ENCODE data around the gene RCOR1. TPM values are rescaled to one million over a fixed set of nuclear protein-coding genes. Genes with fewer than 3 reads are reported as not detected.

Gene RCOR1
- polyA plus RNA-seq, 1 donor (not counting 4 experiments of a cell fraction or from before 2014, with no cell fraction given), result 27.0 TPM

DNA sequence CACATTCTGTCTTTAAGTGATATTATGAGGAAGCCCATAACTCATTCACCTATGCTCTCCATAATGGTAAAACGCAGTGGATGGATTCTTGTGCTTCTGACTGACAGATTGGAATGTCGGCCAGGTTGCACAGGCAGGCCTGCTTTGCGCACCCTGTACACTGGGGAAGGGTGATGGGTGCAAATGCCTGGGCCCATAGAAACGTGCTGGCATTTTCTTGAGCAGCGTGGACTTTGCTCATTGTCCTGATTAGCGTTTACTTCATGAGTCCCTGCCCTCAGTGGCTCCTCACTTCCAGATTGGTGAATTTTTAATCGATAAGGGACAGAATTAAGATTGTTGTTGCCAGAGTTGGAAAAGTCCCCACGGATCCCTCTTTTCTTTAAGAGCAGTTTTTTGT is 103.9 kb downstream of the RCOR1 start:
- peaks cover 48% of the 10 kb centered on the region for H3K79me2 ChIP-seq (ENCODE audit: control insufficient read depth, insufficient read depth, low read length)
- DNase-seq (ENCODE audit: low read depth, low spot score) (no peak), FAIRE-seq (no peak)
- H3K9me1 ChIP-seq (ENCODE audit: control insufficient read depth, extremely low read depth, insufficient read depth, low read length), result no peaks in the 10 kb centered on the region
- no peak overlapping the region for H2AFZ ChIP-seq (ENCODE audit: control insufficient read depth, low read length)
- no peak overlapping the region for H3K9ac ChIP-seq (ENCODE audit: control insufficient read depth, extremely low read depth, insufficient read depth, low read length)
- H3K4me3 ChIP-seq (ENCODE audit: control insufficient read depth in 2 of 3, extremely low read depth in 1 of 3, insufficient read depth in 2 of 3, low read depth in 1 of 3, low read length in 3 of 3), result no peak overlapping the region
- TF ChIP-seq EZH2 (IDR thresholded peaks at IDR 0.05; ENCODE audit: low read length), result no peak
- TF ChIP-seq, protein P1, sequence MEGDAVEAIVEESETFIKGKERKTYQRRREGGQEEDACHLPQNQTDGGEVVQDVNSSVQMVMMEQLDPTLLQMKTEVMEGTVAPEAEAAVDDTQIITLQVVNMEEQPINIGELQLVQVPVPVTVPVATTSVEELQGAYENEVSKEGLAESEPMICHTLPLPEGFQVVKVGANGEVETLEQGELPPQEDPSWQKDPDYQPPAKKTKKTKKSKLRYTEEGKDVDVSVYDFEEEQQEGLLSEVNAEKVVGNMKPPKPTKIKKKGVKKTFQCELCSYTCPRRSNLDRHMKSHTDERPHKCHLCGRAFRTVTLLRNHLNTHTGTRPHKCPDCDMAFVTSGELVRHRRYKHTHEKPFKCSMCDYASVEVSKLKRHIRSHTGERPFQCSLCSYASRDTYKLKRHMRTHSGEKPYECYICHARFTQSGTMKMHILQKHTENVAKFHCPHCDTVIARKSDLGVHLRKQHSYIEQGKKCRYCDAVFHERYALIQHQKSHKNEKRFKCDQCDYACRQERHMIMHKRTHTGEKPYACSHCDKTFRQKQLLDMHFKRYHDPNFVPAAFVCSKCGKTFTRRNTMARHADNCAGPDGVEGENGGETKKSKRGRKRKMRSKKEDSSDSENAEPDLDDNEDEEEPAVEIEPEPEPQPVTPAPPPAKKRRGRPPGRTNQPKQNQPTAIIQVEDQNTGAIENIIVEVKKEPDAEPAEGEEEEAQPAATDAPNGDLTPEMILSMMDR (optimal IDR thresholded peaks at IDR 0.05 in 1 of 3, IDR thresholded peaks at IDR 0.05 in 1 of 3, conservative IDR thresholded peaks at IDR 0.05 in 1 of 3; ENCODE audit: extremely low read depth in 1 of 3, insufficient read depth in 2 of 3, low read length in 3 of 3), result no peak
- H3K9me3 ChIP-seq (ENCODE audit: control insufficient read depth, low read depth, low read length), result no peaks in the 10 kb centered on the region
- peaks cover 10% of the 10 kb centered on the region for H4K20me1 ChIP-seq (ENCODE audit: control insufficient read depth, extremely low read depth, insufficient read depth, low read length)
- peaks cover 4% of the 10 kb centered on the region in 2 experiments for H3K36me3 ChIP-seq (ENCODE audit: control insufficient read depth in 2 of 2, extremely low read depth in 1 of 2, insufficient read depth in 2 of 2, low read length in 2 of 2)
- no peak overlapping the region for H3K27ac ChIP-seq (ENCODE audit: control insufficient read depth, insufficient read depth, low read length)
- no peaks in the 10 kb centered on the region for H3K27me3 ChIP-seq (ENCODE audit: control insufficient read depth, extremely low read depth, insufficient read depth, low read length)
- peaks cover 3% of the 10 kb centered on the region for H3K4me1 ChIP-seq (ENCODE audit: control insufficient read depth, extremely low read depth, insufficient read depth, low read length)
- no peak overlapping the region for H3K4me2 ChIP-seq (ENCODE audit: control insufficient read depth, extremely low read depth, insufficient read depth, low read depth, low read length)
- dilution Hi-C loops (cut with MboI; ENCODE audit: extremely low pct_ligation_motif_present, low sequenced_read_pairs), result no loop called here

DNA sequence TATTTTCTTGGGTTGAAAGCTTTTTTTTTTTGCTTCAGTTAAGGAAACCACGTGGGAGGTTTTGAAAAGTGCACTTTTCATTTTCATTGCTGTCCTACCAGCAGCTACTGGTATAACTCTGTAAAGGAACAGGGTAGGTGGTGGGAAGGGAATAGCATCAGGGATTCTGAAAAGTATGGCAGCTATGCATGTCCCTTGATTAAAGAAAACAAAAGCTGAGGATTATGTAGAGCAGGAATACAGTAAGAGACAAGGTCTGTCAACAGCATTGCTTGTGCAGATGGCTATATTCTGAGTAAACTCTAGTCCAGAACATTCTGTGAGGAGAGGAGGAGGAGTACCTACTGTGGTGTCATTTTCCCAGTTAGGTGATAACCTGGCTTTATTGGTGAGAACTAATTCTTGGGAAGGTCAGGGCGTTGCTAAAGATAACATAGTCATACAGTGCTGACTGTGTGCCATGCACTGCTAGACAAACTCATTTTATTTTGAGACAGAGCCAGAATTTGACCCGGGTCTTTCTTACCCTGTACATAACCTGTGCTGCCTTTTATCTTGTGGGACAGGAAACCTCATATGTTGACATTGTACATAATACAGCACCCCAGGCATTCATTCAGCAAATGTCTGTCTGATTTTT is 104.5 kb downstream of the RCOR1 start:
- Histone ChIP-seq H3K79me2 (ENCODE audit: control insufficient read depth, insufficient read depth, low read length) (peaks cover 45% of the 10 kb centered on the region), H3K4me2 (ENCODE audit: control insufficient read depth, extremely low read depth, insufficient read depth, low read depth, low read length) (no peak overlapping the region), H4K20me1 (ENCODE audit: control insufficient read depth, extremely low read depth, insufficient read depth, low read length) (peaks cover 10% of the 10 kb centered on the region)

More for the DNA sequence above, 104.5 kb downstream of the RCOR1 start:
- H3K4me3 ChIP-seq (ENCODE audit: control insufficient read depth in 2 of 3, extremely low read depth in 1 of 3, insufficient read depth in 2 of 3, low read depth in 1 of 3, low read length in 3 of 3), result no peak overlapping the region
- H3K36me3 ChIP-seq (ENCODE audit: control insufficient read depth in 2 of 2, extremely low read depth in 1 of 2, insufficient read depth in 2 of 2, low read length in 2 of 2), result peaks cover 4 to 6% of the 10 kb centered on the region in 2 experiments
- no peak for DNase-seq (ENCODE audit: low read depth, low spot score)
- H3K9me3 ChIP-seq (ENCODE audit: control insufficient read depth, low read depth, low read length), result no peaks in the 10 kb centered on the region
- dilution Hi-C loops (cut with MboI; ENCODE audit: extremely low pct_ligation_motif_present, low sequenced_read_pairs), result no loop called here
- no peak overlapping the region for H3K9ac ChIP-seq (ENCODE audit: control insufficient read depth, extremely low read depth, insufficient read depth, low read length)
- no peak for FAIRE-seq
- no peaks in the 10 kb centered on the region for H3K27me3 ChIP-seq (ENCODE audit: control insufficient read depth, extremely low read depth, insufficient read depth, low read length)
- no peaks in the 10 kb centered on the region for H3K9me1 ChIP-seq (ENCODE audit: control insufficient read depth, extremely low read depth, insufficient read depth, low read length)
- TF ChIP-seq, protein P1 (optimal IDR thresholded peaks at IDR 0.05 in 1 of 3, IDR thresholded peaks at IDR 0.05 in 1 of 3, conservative IDR thresholded peaks at IDR 0.05 in 1 of 3; ENCODE audit: extremely low read depth in 1 of 3, insufficient read depth in 2 of 3, low read length in 3 of 3), result no peak
- no peak for TF ChIP-seq EZH2 (IDR thresholded peaks at IDR 0.05; ENCODE audit: low read length)
- no peak overlapping the region for H2AFZ ChIP-seq (ENCODE audit: control insufficient read depth, low read length)
- no peak overlapping the region for H3K27ac ChIP-seq (ENCODE audit: control insufficient read depth, insufficient read depth, low read length)
- peaks cover 3% of the 10 kb centered on the region for H3K4me1 ChIP-seq (ENCODE audit: control insufficient read depth, extremely low read depth, insufficient read depth, low read length)

Measured in keratinocyte (primary cell).